DOHH2 (cell line): ENCODE results near the gene AAGAB.

Experiments
- EZH2phosphoT487 ChIP-seq: fragments of 200-600 bp; sonication (generic); IDR thresholded peaks from 2 replicates; pipeline ENCODE4 v1.6.1; 2017; ENCODE audit warnings: borderline replicate concordance, mild to moderate bottlenecking, antibody characterized with exemption, low read length, moderate library complexity, mixed read lengths
- TF ChIP-seq, protein P1 (sequence below): fragments of 200-600 bp; sonication (generic); IDR thresholded peaks from one replicate; pipeline ENCODE4 v1.5.1; 2014; ENCODE audit warnings: antibody characterized with exemption, mild to moderate bottlenecking, low read depth, low read length; ENCODE audit not compliant: poor library complexity, severe bottlenecking

DNA sequence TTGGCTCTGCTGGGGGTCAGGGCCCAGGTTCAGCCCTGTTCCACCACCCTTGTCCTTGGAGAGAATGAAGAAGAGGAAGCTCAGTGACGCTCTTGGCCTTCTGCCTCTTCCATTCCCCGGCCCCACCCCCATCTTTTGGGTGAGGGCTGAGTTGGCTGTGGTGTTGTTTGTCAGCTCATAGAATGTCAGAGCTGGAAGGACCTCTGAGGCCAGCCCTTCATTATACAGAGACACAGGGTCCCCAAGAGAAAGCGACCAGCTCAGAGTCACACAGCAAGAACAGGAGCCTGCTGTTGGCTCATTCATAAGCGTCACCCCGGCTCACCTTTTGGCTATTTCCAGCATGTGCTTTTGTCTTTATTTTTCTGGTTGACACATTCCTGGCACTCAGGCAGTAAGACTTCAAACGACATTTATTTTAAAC, 68.2 kb downstream of the AAGAB start:
- TF ChIP-seq, protein P1, sequence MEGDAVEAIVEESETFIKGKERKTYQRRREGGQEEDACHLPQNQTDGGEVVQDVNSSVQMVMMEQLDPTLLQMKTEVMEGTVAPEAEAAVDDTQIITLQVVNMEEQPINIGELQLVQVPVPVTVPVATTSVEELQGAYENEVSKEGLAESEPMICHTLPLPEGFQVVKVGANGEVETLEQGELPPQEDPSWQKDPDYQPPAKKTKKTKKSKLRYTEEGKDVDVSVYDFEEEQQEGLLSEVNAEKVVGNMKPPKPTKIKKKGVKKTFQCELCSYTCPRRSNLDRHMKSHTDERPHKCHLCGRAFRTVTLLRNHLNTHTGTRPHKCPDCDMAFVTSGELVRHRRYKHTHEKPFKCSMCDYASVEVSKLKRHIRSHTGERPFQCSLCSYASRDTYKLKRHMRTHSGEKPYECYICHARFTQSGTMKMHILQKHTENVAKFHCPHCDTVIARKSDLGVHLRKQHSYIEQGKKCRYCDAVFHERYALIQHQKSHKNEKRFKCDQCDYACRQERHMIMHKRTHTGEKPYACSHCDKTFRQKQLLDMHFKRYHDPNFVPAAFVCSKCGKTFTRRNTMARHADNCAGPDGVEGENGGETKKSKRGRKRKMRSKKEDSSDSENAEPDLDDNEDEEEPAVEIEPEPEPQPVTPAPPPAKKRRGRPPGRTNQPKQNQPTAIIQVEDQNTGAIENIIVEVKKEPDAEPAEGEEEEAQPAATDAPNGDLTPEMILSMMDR: no peak
- TF ChIP-seq EZH2phosphoT487: no peak
